ACC112 (cell line): ENCODE results near the gene SHH.

Source experiments
- H2AFZ ChIP-seq: fragments of 200-600 bp; sonication (generic); one replicate; pipeline ENCODE4 v1.6.0; 2017; ENCODE audit warnings: antibody characterized with exemption, low read length; ENCODE audit not compliant: unreplicated experiment
- H3K27ac ChIP-seq: fragments of 200-600 bp; sonication (generic); 2 replicates; pipeline ENCODE4 v1.5.1; 2014; ENCODE audit warnings: low read depth, mild to moderate bottlenecking, antibody characterized with exemption, low read length, moderate library complexity
- H3K27me3 ChIP-seq: fragments of 200-600 bp; sonication (generic); 2 replicates; pipeline ENCODE4 v1.6.1; 2014; ENCODE audit warnings: mild to moderate bottlenecking, antibody characterized with exemption, low read length, moderate library complexity, mixed read lengths; ENCODE audit not compliant: insufficient read depth
- H3K36me3 ChIP-seq: fragments of 200-600 bp; sonication (generic); 2 replicates; pipeline ENCODE4 v1.6.1; 2016; ENCODE audit warnings: mild to moderate bottlenecking, antibody characterized with exemption, low read length, moderate library complexity, mixed read lengths; ENCODE audit not compliant: insufficient read depth
- H3K4me1 ChIP-seq: fragments of 200-600 bp; sonication (generic); one replicate; pipeline ENCODE4 v1.6.1; 2016; ENCODE audit warnings: low read length, mixed read lengths; ENCODE audit not compliant: insufficient read depth, unreplicated experiment, control insufficient read depth
- H3K4me3 ChIP-seq: fragments of 200-600 bp; sonication (generic); 2 replicates; pipeline ENCODE4 v1.5.1; 2014; ENCODE audit warnings: mild to moderate bottlenecking, low read depth, low read length
- H3K79me2 ChIP-seq: fragments of 200-600 bp; sonication (generic); one replicate; pipeline ENCODE4 v1.6.0; 2016; ENCODE audit warnings: low read length; ENCODE audit not compliant: control insufficient read depth, unreplicated experiment, insufficient read depth

Gene SHH

GRCh38 chr7:155750255-155751125 lies 61.8 kb downstream of the SHH start:
- Histone ChIP-seq H3K36me3 (peaks cover 14% of the 10 kb centered on the region), H3K4me1 (no peaks in the 10 kb centered on the region), H3K79me2 (peaks cover 63% of the 10 kb centered on the region), H3K27me3 (no peaks in the 10 kb centered on the region), H2AFZ (no peak overlapping the region), H3K4me3 (no peak overlapping the region), H3K27ac (no peak overlapping the region)
